GM13977 (cell line): ENCODE data around the gene SLC22A4.

Source experiments
- DNase-seq: peaks from one replicate; pipeline ENCODE4 v3.0.0; 2012; ENCODE audit warnings: low spot score
- in situ Hi-C: fragments of 300-500 bp; cut with MboI; formaldehyde crosslinking; loops from one replicate; pipeline ENCODE4 v1.12.0; 2022; ENCODE audit warnings: low sequenced_read_pairs, low pct_unique_long_range_greater_than_20kb, mixed read lengths, inconsistent platforms; ENCODE audit not compliant: unreplicated experiment
- TF ChIP-seq, protein P1 (sequence below): IDR thresholded peaks from 2 replicates; pipeline ENCODE4 v1.5.1; 2012; ENCODE audit warnings: mild to moderate bottlenecking, control low read depth; ENCODE audit not compliant: insufficient read depth; ENCODE audit errors: extremely low read depth, missing control alignments

Gene SLC22A4

DNA sequence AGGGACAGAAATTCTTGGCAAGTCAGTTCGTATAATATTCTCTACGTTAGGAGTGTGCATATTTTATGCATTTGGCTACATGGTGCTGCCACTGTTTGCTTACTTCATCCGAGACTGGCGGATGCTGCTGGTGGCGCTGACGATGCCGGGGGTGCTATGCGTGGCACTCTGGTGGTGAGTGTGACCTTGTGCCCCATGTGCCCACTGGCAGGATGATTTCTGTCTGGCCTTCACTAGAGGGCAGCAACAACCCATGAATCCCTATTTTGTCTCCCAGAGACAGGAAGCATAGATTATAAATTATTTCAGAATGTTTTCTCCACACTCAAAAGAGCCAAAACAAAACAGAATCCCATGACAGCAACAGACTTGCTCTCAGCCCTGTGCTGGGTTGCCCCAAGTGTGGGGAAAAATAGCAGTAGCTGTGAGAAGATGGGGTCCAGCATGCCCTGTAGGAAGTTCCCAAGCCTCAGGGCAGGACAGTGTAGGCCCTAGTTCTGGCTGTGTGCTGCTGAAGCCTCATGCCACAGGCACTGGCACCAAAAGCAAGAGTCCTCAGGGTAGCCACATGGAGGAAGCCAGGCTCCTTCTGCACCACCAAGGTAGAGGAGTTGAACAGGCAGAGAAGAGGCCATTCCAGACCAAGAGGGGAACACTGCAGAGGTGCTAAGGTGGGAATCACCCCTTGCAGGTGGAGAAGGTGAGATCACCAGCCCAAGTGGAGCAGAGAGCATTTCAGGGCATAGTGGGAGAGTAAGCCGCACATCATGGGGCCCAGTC, 91.3 kb downstream of the SLC22A4 start:
- TF ChIP-seq, protein P1, sequence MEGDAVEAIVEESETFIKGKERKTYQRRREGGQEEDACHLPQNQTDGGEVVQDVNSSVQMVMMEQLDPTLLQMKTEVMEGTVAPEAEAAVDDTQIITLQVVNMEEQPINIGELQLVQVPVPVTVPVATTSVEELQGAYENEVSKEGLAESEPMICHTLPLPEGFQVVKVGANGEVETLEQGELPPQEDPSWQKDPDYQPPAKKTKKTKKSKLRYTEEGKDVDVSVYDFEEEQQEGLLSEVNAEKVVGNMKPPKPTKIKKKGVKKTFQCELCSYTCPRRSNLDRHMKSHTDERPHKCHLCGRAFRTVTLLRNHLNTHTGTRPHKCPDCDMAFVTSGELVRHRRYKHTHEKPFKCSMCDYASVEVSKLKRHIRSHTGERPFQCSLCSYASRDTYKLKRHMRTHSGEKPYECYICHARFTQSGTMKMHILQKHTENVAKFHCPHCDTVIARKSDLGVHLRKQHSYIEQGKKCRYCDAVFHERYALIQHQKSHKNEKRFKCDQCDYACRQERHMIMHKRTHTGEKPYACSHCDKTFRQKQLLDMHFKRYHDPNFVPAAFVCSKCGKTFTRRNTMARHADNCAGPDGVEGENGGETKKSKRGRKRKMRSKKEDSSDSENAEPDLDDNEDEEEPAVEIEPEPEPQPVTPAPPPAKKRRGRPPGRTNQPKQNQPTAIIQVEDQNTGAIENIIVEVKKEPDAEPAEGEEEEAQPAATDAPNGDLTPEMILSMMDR: peak; percentile 66
- peak; percentile 63 for DNase-seq
- in situ Hi-C loops: loop anchor here (10.0 kb wide), 2 partner anchors 109 to 439 kb away; partner anchors contain the start of gene IRF1

DNA sequence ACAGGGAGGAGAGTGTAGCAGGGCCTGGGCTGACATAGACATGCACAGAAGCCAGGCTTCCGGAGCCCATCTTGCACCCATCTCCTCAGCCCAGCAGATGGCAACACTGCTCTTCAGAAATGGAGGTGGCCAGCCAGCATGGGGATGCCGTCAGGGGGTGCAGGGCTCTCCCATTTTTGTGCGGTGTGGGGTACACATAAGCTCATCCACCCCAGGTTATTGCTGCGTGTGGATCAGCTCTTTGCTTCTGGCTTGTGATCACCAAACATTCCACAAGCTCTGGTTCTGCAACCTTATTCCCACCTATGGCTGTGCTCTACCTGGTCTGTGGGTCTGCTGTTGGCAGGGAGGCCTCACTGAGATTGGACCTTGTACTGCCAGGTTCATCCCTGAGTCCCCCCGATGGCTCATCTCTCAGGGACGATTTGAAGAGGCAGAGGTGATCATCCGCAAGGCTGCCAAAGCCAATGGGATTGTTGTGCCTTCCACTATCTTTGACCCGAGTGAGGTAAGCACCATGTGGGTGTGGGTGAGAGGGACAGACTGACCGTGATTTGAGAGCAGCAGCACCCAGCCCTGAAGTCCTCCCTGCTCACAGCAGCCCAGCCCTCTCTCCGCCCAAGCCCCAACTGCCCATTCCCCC, 92.6 kb downstream of the SLC22A4 start:
- in situ Hi-C loops: loop anchor here (10.0 kb wide), 2 partner anchors 108 to 438 kb away; partner anchors contain the start of gene IRF1
- DNase-seq: peak; percentile 81
- TF ChIP-seq, protein P1: peak; percentile 89

DNA sequence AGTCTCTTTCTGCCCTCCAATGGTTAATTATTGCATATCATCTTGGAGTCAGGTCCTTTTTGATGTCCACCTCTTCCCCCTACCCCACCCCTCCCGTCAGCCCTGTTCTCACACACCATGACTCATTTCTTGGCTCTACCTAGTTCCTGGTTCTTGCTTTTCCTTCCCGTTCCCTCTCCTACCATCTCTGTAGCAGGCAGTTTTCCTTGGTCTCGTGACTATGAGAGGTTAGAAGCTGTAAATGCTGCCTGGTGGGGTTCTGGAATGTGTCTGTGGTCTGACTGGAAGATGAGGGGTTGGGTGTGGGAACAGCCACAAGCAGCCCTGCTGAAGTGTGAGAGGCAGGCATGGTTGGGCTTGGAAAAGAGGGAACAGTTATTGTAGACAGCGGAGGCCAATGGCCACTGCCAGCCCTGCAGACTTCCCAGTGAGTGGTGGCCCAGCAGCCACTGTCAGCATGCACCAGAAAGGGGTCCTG, 93.5 kb downstream of the SLC22A4 start:
- no peak for DNase-seq
- TF ChIP-seq, protein P1: no peak
- in situ Hi-C loops: loop anchor here (10.0 kb wide), 2 partner anchors 107 to 437 kb away; partner anchors contain the start of gene IRF1

DNA sequence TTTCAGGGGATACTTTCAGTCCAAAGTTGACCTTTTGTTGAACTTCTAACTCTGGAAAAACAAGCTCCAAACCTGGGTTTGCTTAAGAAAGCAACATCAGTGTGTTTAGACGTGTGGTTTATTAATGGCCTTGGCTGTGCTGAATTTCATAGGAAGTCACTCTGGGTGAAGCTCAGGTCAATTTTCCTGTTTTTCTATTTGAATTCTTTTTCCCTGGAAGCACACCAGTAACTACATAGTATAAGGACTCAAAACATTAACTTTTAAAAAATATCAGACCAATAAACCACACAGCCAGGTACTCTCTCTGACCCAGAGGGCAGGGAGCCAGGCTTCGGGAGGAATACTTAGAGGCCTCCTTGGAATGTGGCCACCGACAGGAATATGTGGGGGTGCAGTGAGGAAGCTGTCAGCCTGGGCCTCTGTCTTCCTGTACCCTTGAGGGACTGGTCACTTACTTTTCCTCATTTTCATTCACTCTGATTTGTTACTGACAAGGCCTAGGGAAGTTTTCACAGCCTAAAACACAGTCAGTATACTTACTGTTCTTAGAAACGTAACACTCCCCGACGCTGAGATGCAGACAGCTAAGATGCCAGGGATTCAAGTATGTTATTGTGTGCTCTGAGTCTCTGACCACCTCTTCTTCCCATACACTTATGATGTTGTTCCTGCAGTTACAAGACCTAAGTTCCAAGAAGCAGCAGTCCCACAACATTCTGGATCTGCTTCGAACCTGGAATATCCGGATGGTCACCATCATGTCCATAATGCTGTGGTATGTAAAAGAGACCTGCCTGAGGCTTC, 94.3 kb downstream of the SLC22A4 start:
- TF ChIP-seq, protein P1: no peak
- no peak for DNase-seq
- in situ Hi-C loops: loop anchor here (10.0 kb wide), 2 partner anchors 106 to 436 kb away; partner anchors contain the start of gene IRF1

DNA sequence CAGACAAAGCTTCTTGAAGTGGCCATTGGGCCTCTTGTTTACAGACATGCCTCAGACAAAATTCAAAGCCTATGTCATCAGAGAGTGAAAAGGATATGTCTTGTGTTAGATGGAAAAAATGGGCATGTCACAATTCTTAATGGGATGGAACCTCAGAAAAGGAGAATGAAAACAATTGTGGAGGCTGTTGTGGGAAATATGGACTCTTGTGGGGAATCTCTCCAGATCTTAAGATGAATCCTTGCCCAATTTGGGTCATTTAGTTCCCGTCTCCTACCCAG, 94.8 kb downstream of the SLC22A4 start:
- in situ Hi-C loops: loop anchor here (10.0 kb wide), 2 partner anchors 106 to 436 kb away; partner anchors contain the start of gene IRF1
- TF ChIP-seq, protein P1: no peak

More for the DNA sequence above, 94.8 kb downstream of the SLC22A4 start:
- no peak for DNase-seq
